Stimulated activated CD8-positive, alpha-beta memory T cell treated with anti-CD3 and anti-CD28 coated beads, Interleukin-12 subunit alpha, Interleukin-12 subunit beta, amount 100 ng/mL, for 4 hours (primary cell): ENCODE data around the gene IBA57.

Experiments used
- DNase-seq: peaks from one replicate; pipeline ENCODE4 v3.0.0-alpha.2; 2020; ENCODE audit warnings: low read depth

Gene IBA57

GRCh38 chr1:228165372-228166169, at the start of gene IBA57:
IBA57 (plus strand) TSS chr1:228165804; CDS start chr1:228165817, 13 bp downstream.
- peak; percentile 99 for DNase-seq

- DNase-seq = no peak
Observed at GRCh38 chr1:228117335-228117734, 48.3 kb upstream of the IBA57 start.

DNA sequence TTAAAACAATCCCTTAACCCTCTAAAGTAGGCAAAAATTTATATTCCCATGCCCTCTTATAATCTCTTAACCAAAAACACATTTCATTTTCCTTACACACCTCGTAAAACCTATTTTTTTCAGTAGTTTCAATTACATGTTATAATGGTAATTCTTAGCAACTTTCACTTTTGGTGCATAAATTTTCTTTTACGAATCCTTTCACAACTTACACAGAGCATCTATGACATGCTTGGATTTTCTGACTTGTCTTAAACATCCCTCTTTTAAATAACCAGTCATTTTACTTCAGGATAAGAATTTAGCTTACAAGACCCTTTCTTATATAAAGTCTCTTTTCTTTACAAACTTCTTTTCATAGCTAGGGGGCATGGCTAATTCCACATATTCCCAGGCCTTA, 47.6 kb upstream of the IBA57 start:
- DNase-seq = no peak

DNA sequence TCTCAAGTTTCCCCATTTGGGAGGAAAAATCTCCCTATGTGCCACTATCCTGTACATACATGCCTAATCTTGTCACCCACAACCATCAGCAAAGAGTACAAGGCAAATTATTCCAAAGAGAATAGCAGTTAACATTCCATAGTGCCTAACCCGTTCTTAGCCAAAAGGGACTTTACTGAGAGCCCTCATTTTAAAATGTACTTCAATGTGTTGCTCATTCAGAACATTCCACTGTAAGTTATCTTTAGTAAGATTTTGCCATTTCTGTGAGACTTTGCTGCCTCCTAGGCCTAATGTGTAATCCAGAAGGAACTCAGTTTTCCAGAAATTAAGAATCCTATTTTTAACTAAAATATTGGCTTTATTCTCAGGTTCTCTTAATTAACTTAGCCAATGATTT, 45.3 kb upstream of the IBA57 start:
- no peak for DNase-seq

DNA sequence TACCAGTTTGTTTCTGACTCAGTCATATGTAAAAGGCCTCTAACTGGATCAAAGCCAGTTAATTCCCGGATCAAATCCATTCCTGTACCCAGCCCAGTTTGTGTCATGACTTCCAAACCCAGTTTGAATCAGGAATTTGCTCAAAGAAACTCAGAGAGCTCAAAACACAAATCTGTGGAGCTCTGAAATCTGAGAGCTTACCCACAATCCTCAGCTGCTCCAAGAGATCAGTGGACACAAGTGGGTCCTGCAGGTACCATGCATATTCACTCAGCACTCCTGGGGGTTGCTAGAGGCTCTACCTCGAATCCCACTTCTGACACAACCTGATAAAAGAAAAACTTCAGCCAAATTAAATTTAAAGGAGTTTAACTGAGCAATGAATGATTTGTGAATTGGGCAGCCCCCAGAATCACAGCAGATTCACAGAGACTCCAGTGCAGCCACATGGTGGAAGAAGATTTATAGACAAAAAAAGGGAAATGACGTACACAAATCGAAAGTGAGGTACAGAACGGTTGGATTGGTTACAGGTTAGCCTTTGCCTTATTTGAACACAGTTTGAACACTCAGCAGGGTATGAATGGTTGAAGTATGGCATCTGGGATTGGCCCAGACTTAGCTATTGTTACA, 44.6 kb upstream of the IBA57 start:
- no peak for DNase-seq

GRCh38 chr1:228122921-228123441, 42.6 kb upstream of the IBA57 start:
- no peak for DNase-seq

DNA sequence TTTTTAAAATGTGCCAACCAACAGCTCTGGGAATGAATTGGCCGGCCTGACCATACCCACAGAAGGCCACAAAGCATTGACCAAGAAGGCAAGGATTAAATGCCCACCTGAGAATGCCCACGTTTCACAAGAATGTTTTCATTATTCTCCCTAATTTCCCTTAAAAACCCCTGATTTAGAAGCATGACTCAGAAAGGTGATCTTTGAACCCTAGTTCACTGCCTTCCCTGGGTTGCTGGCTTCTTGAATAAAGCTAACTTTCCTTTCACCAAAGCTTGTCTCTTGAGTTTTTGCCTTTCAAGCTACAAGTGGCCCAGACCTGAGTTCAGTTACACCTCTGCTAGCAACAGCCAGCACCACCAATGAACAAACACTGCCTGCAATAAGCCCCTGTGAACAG, 42.1 kb upstream of the IBA57 start:
- no peak for DNase-seq

DNA sequence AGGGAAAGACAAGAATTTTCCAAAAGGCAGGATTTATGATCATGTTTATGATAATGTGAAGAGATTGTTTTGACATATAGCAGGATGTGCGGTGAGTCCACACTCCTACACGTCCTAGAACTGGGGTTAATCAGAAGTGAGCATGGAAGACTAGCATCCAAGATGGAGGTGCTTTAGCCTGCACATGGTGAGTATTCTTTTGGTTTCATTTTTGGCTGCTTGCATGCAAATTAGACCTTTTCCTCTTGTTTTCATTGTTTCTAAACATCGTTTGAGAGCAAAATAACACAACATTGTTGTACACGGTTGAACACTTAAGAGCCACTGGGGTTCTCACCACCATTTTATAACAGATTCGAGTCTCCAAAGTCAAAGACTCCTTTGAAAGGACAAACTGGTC, 40.4 kb upstream of the IBA57 start:
- no peak for DNase-seq

GRCh38 chr1:228131766-228132165, 33.8 kb upstream of the IBA57 start:
- no peak for DNase-seq

- DNase-seq = no peak
Observed at GRCh38 chr1:228134591-228134990, 31.0 kb upstream of the IBA57 start.

DNA sequence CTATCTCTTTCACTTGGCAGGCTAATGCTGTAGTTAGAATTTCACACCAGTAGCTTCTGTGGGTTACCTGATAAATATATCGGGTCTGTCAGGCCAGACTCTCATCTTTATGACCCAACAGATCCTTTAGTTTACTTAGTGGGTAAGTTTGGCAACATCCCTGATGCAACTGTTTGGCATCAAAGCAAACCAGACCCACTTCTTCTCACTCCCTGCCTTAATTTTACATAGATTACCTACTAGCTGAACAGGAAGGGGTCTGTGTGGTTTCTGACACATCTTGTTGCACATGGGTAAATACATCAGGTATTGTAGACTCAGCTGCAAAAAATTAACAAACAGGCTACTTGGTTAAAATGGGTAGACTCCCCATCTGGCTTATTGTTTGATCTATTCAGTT, 28.7 kb upstream of the IBA57 start:
- no peak for DNase-seq

- DNase-seq = no peak
Observed at GRCh38 chr1:228139406-228139930, 26.1 kb upstream of the IBA57 start.

DNA sequence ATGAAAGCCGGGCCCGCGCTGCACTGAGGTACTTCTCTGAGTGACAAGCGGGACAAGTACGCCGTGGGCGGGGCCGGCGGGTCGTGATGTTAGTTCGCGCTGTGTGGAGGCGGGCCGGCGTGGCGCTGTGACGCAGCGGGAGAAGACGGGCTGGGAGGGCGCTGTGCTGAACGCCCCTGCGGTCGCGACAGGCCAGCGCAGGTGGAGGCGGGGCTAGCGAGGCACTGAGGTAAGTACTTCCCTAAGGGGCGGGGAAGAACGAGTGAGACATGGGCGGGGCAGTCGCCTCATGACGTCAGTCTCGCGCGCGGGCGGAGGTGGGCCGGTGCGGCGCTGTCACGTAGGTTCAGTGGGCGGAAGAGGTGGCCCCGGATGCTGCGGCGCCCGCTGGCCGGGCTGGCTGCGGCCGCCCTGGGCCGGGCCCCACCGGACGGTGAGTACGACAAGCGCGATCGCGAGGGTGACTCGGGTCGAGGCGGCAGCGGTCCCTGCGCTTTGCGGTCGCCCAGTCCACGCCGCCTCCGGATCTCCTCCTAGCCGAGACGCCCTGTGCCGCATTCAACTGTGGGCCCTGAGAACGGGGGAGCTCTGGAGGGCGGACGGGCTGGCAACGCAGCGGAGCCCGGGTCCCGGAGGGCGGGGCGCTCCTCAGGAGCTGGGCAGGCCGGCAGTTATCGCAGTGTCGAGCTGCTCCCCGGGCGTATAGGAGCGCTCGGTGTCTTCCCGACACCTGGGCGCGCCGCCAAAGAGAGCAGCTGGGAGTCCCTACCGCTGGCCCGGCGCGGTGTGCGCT, 25.5 kb upstream of the IBA57 start, which contains the start of gene GUK1:
Gene GUK1, plus strand, starts transcription at position 349 of the 793 bp plus-strand sequence. Its CDS starts 24 bp downstream, at position 373.
- peak; percentile 100 for DNase-seq

DNA sequence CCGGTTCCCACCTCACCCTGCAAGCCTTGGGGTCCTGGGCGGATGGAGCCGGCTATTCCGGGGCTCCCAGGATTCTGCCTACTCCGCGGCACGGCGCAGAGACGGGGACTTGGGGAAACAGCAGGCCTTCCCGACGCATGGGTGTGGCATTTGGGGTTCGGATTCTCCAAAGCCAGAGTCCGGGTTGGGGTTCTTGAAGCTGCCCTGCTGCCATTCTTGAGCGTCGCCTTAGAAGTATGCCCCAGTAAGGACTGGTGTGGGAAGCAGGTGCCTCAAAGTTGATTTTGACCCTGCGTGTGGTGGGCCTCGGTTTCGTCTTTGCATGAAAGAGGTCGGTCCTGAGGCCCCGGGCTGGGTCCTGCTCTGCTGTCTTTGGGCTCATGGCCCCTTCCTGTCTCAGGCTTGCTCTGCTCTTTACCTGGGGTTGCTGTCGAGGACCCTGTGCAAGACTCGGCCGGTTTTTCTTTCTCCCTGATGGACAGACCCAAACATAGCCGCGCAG, 24.8 kb upstream of the IBA57 start:
- no peak for DNase-seq

- no peak for DNase-seq
Observed at GRCh38 chr1:228141226-228142044, 24.2 kb upstream of the IBA57 start.

DNA sequence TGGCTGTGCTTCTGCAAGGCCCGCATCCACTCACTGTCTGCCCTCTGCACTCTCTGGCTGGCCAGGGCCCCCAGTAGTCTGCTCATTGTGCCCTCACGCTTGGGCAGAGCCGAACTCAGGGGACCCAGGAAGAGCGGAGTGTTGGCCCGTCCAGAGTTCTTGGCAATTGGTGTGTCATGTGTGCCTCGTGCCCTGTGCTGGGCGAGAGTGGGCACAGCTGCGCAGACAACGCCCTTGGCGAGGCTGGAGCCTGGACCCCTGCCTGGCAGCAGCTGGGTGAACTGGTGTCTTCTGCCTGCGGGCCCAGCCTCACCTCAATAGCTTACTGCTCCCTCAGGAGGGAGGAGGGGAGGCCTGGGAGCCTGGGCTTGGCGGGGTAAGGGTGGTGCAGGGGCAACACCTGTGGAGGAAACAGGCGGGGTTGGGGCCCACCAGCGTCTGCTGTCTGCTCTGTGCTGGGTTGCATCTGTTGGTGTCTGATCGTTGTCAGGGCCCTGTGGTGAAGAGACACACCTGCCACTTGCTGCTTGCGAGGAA, 23.4 kb upstream of the IBA57 start:
- DNase-seq = no peak

- no peak for DNase-seq
Observed at GRCh38 chr1:228142701-228143136, 22.9 kb upstream of the IBA57 start.

- no peak for DNase-seq
Observed at GRCh38 chr1:228143480-228144192, 22.0 kb upstream of the IBA57 start.

- no peak for DNase-seq
Observed at GRCh38 chr1:228144193-228144992, 21.2 kb upstream of the IBA57 start.
